NCI-H2171 treated with DMSO at 0.1 percent for 48 hours (cell line): ENCODE results near the gene DAGLB.
"Not testable (repeated sequence)": the region's sequence is repeated elsewhere in the genome, so short reads cannot be mapped to it uniquely, and the experiment has no call there.

Experiments
- DNase-seq: peaks from one replicate; lab custom pipeline; 2025; lab: John Stamatoyannopoulos, UW

The DAGLB gene

GRCh38 chr7:6447581-6448199 lies at the start of gene DAGLB:
Gene DAGLB, minus strand, starts transcription at chr7:6447954. Its CDS starts 112 bp downstream, at chr7:6447842.
- DNase-seq: peak; percentile 90

- DNase-seq: no peak
Observed at GRCh38 chr7:6497637-6497905, 49.8 kb upstream of the DAGLB start.

DNA sequence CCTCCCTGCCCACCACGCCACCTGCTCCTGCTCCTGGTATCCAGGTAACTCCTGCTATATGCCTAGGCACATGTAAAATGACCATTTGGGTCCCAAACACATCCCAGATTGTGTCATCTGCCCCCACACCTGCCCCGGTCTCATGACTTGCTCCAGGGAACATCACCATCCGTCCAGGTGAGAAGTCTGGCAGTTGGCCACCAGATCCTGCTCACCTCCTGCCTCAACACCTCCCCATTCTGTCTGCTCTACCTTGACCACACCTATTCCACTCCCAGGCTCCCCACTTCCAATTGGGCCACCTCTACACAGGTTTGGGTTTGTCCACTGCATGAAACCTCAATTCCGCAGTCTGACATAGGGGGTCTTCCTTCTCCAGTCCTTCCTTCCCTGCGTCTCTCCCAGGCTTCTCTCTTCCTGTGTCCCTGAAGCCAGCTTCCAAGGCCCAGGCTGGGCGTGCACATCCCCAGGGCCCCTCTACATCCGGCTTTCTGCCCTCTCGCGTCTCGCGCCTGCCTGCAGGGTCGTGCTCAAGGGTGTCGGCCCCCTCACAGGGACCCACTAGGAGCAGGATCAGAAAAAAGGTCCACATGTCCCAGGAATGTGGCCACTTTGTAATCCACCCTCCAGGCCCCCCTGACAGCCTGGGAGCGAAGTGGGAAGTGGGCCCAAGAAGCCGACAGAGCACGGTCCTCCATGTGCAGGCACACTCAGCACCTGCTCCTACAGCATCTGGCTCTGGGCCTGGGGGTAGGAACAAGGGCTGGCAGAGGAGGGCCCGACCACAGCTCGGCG lies 49.3 kb upstream of the DAGLB start:
- peak; percentile 2 for DNase-seq

GRCh38 chr7:6495597-6496262 lies 48.0 kb upstream of the DAGLB start:
- no peak for DNase-seq

- peak; percentile 24 for DNase-seq
Observed at GRCh38 chr7:6494365-6494764, 46.6 kb upstream of the DAGLB start.

DNA sequence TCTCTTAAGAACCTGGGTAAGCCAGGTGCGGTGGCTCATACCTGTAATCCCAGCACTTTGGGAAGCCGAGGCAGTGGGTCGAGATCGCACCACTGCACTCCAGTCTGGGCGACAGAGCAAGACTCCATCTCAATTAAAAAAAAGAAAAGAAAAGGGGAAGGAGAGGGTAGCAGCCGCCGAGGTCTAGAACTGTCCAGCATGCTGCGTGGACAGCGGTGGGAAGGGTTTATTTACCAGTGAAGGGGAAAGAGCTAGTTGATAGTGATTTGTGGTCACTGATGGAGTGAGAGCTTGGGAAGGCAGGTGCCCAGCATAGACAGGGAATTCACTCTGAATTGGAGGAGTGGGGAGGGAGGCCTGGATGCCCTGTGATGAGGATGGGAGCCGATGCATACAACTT lies 43.4 kb upstream of the DAGLB start:
- DNase-seq: no peak

DNA sequence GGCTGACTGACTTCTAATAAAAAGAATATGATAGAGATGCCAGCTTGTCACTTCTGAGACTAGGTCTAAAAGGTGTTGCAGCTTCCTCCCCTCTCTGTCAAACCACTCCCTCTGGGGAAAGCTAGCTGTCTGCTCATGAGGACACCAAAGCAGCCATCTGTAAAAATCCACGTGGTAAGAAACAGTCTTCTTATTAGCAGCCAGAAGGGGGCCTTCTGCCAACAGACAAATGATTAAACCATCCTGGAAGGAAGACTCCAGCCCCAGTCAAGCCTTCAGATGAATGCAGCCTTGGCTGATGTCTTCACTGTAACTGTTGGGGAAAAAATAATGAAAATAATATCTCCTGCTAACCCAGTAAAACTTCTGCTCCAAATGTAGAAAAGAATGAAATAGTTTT lies 41.9 kb upstream of the DAGLB start:
- peak; percentile 5 for DNase-seq

DNA sequence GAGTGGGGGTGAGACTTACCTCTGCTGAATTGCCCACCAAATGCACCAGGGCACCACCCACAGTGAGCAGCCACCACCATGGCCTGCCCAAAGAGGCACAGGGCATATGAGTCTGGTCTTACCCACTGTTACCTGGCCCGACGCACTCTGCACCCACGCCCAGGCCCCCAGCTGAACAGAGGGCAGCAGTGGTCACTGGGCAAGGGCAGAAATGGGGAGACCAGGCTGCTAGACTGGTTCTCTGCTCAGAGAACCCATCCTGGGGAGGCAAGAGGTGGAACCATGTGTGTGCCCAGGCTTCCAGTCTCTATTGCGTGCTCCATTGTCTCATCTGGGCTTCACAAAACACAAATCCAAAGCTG lies 39.4 kb upstream of the DAGLB start:
- no peak for DNase-seq

- DNase-seq: no peak
Observed at GRCh38 chr7:6486438-6487183, 38.9 kb upstream of the DAGLB start.

GRCh38 chr7:6482743-6483119 lies 35.0 kb upstream of the DAGLB start:
- no peak for DNase-seq

DNA sequence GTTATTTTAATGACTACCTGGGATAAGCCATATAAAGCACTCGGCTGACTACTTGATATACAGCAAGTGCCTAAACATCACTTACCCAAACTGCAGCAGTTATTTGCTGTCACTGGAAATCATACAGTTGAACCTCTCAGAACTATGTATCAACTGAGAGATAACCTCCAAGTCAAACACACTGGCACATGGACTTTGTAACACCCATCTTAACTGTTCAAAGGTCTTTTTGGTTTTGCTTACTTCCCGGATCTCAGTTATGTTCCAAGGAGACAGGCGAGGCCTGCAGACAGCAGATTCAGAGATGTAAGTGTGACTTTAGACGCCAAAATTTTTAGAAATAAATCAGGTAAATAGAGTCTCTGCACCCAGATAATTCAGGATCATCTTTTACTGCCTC lies 34.6 kb upstream of the DAGLB start:
- no peak for DNase-seq

DNA sequence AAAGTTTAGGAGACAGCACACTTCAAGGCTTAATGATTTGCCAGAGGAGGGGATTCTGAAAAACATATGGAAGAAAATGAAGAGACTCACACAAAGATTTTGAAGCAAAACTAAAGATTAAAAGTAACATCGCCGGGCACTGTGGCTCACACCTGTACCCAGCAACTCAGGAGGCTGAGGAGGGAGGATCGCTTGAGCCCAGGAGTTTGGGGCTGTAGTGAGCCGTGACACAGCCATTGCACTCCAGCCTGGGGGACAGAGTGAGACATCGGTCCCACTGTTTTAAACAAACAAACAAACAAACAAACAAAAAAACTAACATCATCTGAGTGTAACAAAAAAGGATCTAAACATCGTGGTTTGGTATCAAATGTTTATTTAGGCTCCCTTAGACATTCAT lies 33.7 kb upstream of the DAGLB start:
- DNase-seq: no peak

- DNase-seq: no peak
Observed at GRCh38 chr7:6480323-6480660, 32.5 kb upstream of the DAGLB start.

DNA sequence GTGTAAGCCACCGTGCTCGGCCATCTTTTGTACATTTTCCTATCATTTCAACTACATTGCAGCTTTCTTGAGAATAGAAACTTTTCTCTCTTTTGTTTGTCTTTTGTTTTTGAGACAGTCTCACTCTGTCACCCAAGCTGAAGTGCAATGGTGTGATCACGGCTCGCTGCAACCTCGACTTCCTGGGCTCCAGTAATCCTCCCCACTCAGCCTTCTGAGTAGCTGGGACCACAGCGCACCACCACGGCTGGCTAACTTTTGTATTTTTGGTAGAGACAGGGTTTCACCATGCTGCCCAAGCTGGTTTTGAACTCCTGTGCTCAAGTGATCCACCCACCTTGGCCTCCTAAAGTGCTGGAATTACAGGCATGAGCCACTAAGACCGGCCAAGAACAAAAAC lies 31.3 kb upstream of the DAGLB start:
- DNase-seq: no peak

DNA sequence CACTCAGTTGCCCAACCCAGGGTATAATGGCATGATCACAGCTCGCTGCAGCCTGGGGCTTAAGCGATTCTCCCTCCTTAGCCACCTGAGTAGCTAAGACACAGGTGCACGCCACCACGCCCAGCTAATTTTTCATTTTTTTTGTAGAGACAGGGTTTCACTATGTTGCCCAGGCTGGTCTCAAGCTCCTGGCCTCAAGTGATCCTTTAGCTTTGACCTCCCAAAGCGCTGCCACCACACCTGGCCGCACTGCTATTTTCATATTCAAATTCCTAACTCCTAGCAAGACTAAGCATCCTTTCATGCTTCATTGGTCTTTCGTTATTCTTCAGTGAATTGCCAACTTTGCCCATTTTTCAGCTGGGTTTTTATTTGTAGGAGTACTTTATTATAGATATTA lies 30.4 kb upstream of the DAGLB start:
- no peak for DNase-seq

DNA sequence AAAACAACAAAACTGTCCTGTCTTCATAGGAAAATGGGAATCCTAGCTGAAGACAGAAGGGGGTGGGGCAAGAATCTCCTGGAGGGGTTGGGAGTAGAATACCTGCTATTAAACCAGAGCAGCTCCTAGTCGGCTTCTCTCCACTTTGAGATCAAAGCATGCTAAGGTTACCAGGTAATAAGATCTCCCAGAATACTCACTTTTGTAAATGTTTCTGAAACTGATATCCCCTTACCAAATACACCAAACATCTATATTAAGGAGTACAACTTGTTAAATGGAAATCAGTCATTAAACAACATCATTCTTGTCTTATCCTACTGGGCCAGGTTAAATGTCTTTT lies 29.5 kb upstream of the DAGLB start:
- DNase-seq: peak; percentile 43

GRCh38 chr7:6476596-6477317 lies 29.0 kb upstream of the DAGLB start:
- peak; percentile 83 for DNase-seq

- DNase-seq: no peak
Observed at GRCh38 chr7:6475433-6476186, 27.9 kb upstream of the DAGLB start.

- no peak for DNase-seq
Observed at GRCh38 chr7:6465862-6466261, 18.1 kb upstream of the DAGLB start.

GRCh38 chr7:6463609-6464008 lies 15.9 kb upstream of the DAGLB start:
- DNase-seq: not testable (repeated sequence)

DNA sequence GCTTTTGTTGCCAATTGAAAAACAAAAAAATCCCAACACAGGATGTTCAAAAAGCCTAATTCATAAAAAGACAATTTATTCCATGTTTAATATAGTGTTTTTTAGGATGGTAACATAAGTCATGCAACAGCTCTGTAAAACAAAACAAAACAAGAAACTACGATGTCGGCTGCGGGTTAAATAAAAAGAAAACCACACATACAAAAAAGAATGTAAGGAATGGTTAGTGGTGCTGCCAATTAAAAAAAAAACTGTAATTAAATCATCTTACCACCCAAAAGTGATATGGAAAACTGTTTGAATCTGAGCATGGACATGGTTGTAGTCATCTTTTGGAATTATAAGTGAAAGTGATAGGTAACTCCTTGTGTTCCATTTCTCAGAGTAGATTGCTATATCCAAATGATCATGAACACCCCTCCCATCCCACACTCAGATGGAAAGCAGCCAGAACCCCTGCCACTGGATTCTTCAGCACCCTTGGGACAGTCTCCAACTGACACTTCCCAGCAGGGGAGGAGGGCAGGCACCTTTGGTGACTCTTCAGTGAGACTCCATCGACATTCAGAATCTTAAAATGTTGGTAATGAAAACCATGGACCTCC lies 14.3 kb upstream of the DAGLB start:
- DNase-seq: no peak
